SK-N-SH (cell line): ENCODE data around the gene EML5.

Experiments used
- CHD2 ChIP-seq: fragments of 150-350 bp; IDR thresholded peaks from 2 replicates; pipeline ENCODE4 v1.6.1; 2018; ENCODE audit warnings: low read length; ENCODE audit not compliant: partially characterized antibody
- EZH2phosphoT487 ChIP-seq: fragments of 200-600 bp; sonication (generic); IDR thresholded peaks from 2 replicates; pipeline ENCODE4 v1.6.1; 2017; ENCODE audit warnings: low read depth, mixed run types, mild to moderate bottlenecking, antibody characterized with exemption, moderate library complexity, borderline replicate concordance
- JUND ChIP-seq: IDR thresholded peaks from 2 replicates; pipeline ENCODE4 v1.4.0; 2012
- MEF2A ChIP-seq: IDR thresholded peaks from 2 replicates; pipeline ENCODE4 v1.4.0; 2012; ENCODE audit warnings: low read depth, borderline replicate concordance
- MXI1 ChIP-seq: IDR thresholded peaks from 2 replicates; pipeline ENCODE4 v1.6.1; 2012; ENCODE audit warnings: mild to moderate bottlenecking, low read depth, low read length, improper control_type of control experiment
- POLR2AphosphoS5 ChIP-seq: IDR thresholded peaks from 2 replicates; pipeline ENCODE4 v1.6.1; 2012; ENCODE audit warnings: low read depth, low read length
- SIN3A ChIP-seq: IDR thresholded peaks from 2 replicates; pipeline ENCODE4 v1.6.1; 2012; ENCODE audit warnings: low read depth, mild to moderate bottlenecking, low read length, moderate library complexity, borderline replicate concordance
- SMC3 ChIP-seq: IDR thresholded peaks from 2 replicates; pipeline ENCODE4 v1.6.1; 2012; ENCODE audit warnings: low read depth, low read length, improper control_type of control experiment
- TCF12 ChIP-seq: IDR thresholded peaks from 2 replicates; pipeline ENCODE4 v1.4.0; 2012
- YY1 ChIP-seq: IDR thresholded peaks from 2 replicates; pipeline ENCODE4 v1.4.0; 2012; ENCODE audit warnings: low read depth, mild to moderate bottlenecking
- TF ChIP-seq, protein P1 (sequence below): IDR thresholded peaks from 2 replicates; pipeline ENCODE4 v1.4.0; 2012; ENCODE audit warnings: low read depth
- TF ChIP-seq, protein P2 (sequence below): fragments of 200-600 bp; sonication (generic); IDR thresholded peaks from 2 replicates; pipeline ENCODE4 v1.6.1; 2017; ENCODE audit warnings: antibody characterized with exemption, mild to moderate bottlenecking, moderate library complexity
- TF ChIP-seq, protein P3 (sequence below): fragments of 150-350 bp; IDR thresholded peaks from 2 replicates; pipeline ENCODE4 v1.6.1; 2017; ENCODE audit warnings: antibody characterized with exemption, low read length, low read depth, borderline replicate concordance
- TF ChIP-seq, protein P4 (sequence below): IDR thresholded peaks from 2 replicates; pipeline ENCODE4 v1.4.0; 2012; ENCODE audit warnings: low read depth, borderline replicate concordance

DNA sequence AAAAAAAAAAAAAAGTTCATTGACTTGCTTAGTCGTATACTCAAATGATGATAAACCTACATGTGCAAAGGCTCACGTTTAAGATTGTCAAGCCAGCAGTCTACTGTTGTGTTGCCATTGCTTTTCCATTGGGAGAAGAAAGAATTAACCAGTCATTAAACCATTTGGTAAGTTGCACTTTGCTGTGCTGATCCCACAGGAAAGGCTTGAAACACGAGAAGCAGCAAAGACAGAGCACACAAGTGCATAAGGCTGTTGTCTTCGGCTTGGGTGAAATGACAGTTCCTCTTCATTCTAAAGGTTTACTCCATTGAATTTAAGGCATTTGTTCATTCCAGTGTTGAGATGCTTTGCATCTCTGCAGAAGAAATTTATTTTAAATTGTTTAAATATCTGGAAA, 179.8 kb downstream of the EML5 start:
- TF ChIP-seq, protein P1, sequence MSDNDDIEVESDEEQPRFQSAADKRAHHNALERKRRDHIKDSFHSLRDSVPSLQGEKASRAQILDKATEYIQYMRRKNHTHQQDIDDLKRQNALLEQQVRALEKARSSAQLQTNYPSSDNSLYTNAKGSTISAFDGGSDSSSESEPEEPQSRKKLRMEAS: no peak
- TF ChIP-seq SMC3: no peak
- TF ChIP-seq, protein P2, sequence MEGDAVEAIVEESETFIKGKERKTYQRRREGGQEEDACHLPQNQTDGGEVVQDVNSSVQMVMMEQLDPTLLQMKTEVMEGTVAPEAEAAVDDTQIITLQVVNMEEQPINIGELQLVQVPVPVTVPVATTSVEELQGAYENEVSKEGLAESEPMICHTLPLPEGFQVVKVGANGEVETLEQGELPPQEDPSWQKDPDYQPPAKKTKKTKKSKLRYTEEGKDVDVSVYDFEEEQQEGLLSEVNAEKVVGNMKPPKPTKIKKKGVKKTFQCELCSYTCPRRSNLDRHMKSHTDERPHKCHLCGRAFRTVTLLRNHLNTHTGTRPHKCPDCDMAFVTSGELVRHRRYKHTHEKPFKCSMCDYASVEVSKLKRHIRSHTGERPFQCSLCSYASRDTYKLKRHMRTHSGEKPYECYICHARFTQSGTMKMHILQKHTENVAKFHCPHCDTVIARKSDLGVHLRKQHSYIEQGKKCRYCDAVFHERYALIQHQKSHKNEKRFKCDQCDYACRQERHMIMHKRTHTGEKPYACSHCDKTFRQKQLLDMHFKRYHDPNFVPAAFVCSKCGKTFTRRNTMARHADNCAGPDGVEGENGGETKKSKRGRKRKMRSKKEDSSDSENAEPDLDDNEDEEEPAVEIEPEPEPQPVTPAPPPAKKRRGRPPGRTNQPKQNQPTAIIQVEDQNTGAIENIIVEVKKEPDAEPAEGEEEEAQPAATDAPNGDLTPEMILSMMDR: no peak
- no peak for TF ChIP-seq CHD2
- TF ChIP-seq, protein P3, sequence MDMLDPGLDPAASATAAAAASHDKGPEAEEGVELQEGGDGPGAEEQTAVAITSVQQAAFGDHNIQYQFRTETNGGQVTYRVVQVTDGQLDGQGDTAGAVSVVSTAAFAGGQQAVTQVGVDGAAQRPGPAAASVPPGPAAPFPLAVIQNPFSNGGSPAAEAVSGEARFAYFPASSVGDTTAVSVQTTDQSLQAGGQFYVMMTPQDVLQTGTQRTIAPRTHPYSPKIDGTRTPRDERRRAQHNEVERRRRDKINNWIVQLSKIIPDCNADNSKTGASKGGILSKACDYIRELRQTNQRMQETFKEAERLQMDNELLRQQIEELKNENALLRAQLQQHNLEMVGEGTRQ: no peak
- TF ChIP-seq MEF2A: no peak
- no peak for TF ChIP-seq JUND
- no peak for TF ChIP-seq EZH2phosphoT487
- TF ChIP-seq MXI1: no peak
- TF ChIP-seq, protein P4, sequence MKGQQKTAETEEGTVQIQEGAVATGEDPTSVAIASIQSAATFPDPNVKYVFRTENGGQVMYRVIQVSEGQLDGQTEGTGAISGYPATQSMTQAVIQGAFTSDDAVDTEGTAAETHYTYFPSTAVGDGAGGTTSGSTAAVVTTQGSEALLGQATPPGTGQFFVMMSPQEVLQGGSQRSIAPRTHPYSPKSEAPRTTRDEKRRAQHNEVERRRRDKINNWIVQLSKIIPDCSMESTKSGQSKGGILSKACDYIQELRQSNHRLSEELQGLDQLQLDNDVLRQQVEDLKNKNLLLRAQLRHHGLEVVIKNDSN: no peak
- TF ChIP-seq SIN3A: no peak
- no peak for TF ChIP-seq TCF12
- TF ChIP-seq YY1: no peak
- no peak for TF ChIP-seq POLR2AphosphoS5
